Cortex of kidney (tissue), 1 donor: ENCODE measurements around the gene ACACA.
"Not testable (repeated sequence)": the region's sequence is repeated elsewhere in the genome, so short reads cannot be mapped to it uniquely, and the experiment has no call there.

ENCODE experiments used
- DNase-seq: peaks from one replicate; lab custom pipeline; 2025; lab: John Stamatoyannopoulos, UW

Gene ACACA

GRCh38 chr17:37406635-37407461, at the start of gene ACACA, which contains the start of gene TADA2A:
TSS of gene ACACA (minus strand) at chr17:37406836. CDS start at chr17:37406299, 537 bp downstream.
TSS of gene TADA2A (plus strand) at chr17:37406886. CDS start at chr17:37411366, 4,480 bp downstream.
- no peak for DNase-seq

GRCh38 chr17:37450112-37450511, 43.5 kb upstream of the ACACA start:
- DNase-seq: no peak

GRCh38 chr17:37447641-37448040, 41.0 kb upstream of the ACACA start:
- DNase-seq: no peak

GRCh38 chr17:37446027-37446426, 39.4 kb upstream of the ACACA start:
- DNase-seq: no peak

- DNase-seq: not testable (repeated sequence)
These were observed 34.9 kb upstream of the ACACA start for GRCh38 chr17:37441369-37442014.

- DNase-seq: no peak
These were observed 33.8 kb upstream of the ACACA start for GRCh38 chr17:37440424-37440823.

GRCh38 chr17:37438141-37438540, 31.5 kb upstream of the ACACA start:
- DNase-seq: no peak

- DNase-seq: no peak
These were observed 26.0 kb upstream of the ACACA start for GRCh38 chr17:37432671-37433070.

- no peak for DNase-seq
These were observed 23.5 kb upstream of the ACACA start for GRCh38 chr17:37430051-37430627.

- DNase-seq: no peak
These were observed 22.8 kb upstream of the ACACA start for GRCh38 chr17:37429453-37429852.

GRCh38 chr17:37429039-37429438, 22.4 kb upstream of the ACACA start:
- DNase-seq: no peak

- DNase-seq: no peak
These were observed 18.6 kb upstream of the ACACA start for GRCh38 chr17:37425268-37425667.

GRCh38 chr17:37422971-37423625, 16.5 kb upstream of the ACACA start:
- no peak for DNase-seq

GRCh38 chr17:37417852-37418251, 11.2 kb upstream of the ACACA start:
- no peak for DNase-seq

GRCh38 chr17:37413875-37414519, 7.4 kb upstream of the ACACA start:
- no peak for DNase-seq

- no peak for DNase-seq
These were observed 3.7 kb upstream of the ACACA start for GRCh38 chr17:37410357-37410756.

GRCh38 chr17:37408145-37408479, 1.5 kb upstream of the ACACA start:
- not testable (repeated sequence) for DNase-seq

- DNase-seq: no peak
These were observed 541 bp downstream of the ACACA start for GRCh38 chr17:37405955-37406634.

- DNase-seq: not testable (repeated sequence)
These were observed 1.1 kb downstream of the ACACA start for GRCh38 chr17:37405522-37405921.

- DNase-seq: no peak
These were observed 6.1 kb downstream of the ACACA start for GRCh38 chr17:37400505-37400904.

- DNase-seq: no peak
These were observed 7.3 kb downstream of the ACACA start for GRCh38 chr17:37399265-37399803.
